CD14-positive monocyte (primary cell): ENCODE measurements around the gene HIVEP3. TPM values are rescaled to one million over a fixed set of nuclear protein-coding genes. Genes with fewer than 3 reads are reported as not detected.

Source experiments
- DNase-seq, 3 donors: peaks; one replicate each; pipeline ENCODE4 v3.0.0-alpha.2; 2011 to 2022
- H2AFZ ChIP-seq: 2 replicates; pipeline ENCODE4 v1.6.0; 2012; ENCODE audit warnings: mild to moderate bottlenecking, low read depth, low read length, inconsistent platforms; ENCODE audit not compliant: insufficient read depth, poor library complexity, severe bottlenecking
- H3K27ac ChIP-seq, 2 donors: 1 replicate in 1 of 2; 2 replicates in 1 of 2; pipeline ENCODE4 v1.5.1; 2012 to 2013; ENCODE audit warnings: low read length in 2 of 2, control low read depth in 1 of 2, inconsistent platforms in 1 of 2, low read depth in 1 of 2, mild to moderate bottlenecking in 1 of 2
- H3K27me3 ChIP-seq, 2 donors: one replicate each; pipeline versions ENCODE4 v1.6.0 to v1.6.1; 2011 to 2013; ENCODE audit warnings: low read length in 2 of 2; ENCODE audit not compliant: control insufficient read depth in 2 of 2, insufficient read depth in 2 of 2
- H3K36me3 ChIP-seq, 2 donors: replicated peaks in 1 of 2; 1 replicate in 1 of 2; 2 replicates in 1 of 2; pipeline versions ENCODE4 v1.5.1 to v1.6.1; 2012 to 2013; ENCODE audit warnings: low read length in 2 of 2, control low read depth in 1 of 2, inconsistent platforms in 1 of 2, mild to moderate bottlenecking in 1 of 2; ENCODE audit not compliant: insufficient read depth in 2 of 2, control insufficient read depth in 1 of 2
- H3K4me1 ChIP-seq, 2 donors: 1 replicate in 1 of 2; 2 replicates in 1 of 2; pipeline versions ENCODE4 v1.5.1 to v1.6.1; 2012 to 2013; ENCODE audit warnings: low read length in 2 of 2, control low read depth in 1 of 2, inconsistent platforms in 1 of 2, mild to moderate bottlenecking in 1 of 2, moderate library complexity in 1 of 2; ENCODE audit not compliant: insufficient read depth in 2 of 2, control insufficient read depth in 1 of 2
- H3K4me2 ChIP-seq: replicated peaks from 2 replicates; pipeline ENCODE3; 2012; ENCODE audit warnings: low read length, moderate library complexity, mild to moderate bottlenecking; ENCODE audit not compliant: poor library complexity, severe bottlenecking; ENCODE audit errors: extremely low read depth
- H3K4me3 ChIP-seq, 3 experiments: fragments of 200-600 bp in 1 of 3; sonication (generic) in 1 of 3; replicated peaks in 1 of 3; 1 replicate in 2 of 3; 2 replicates in 1 of 3; pipeline ENCODE4 v1.5.1; 2011 to 2013; ENCODE audit warnings: low read length in 3 of 3, mild to moderate bottlenecking in 3 of 3, control low read depth in 2 of 3, low read depth in 2 of 3, inconsistent platforms in 1 of 3, moderate library complexity in 1 of 3
- H3K79me2 ChIP-seq: 2 replicates; pipeline ENCODE4 v1.6.0; 2012; ENCODE audit warnings: mild to moderate bottlenecking, control low read depth, inconsistent platforms, low read length, moderate library complexity; ENCODE audit not compliant: insufficient read depth
- H3K9ac ChIP-seq: 2 replicates; pipeline ENCODE4 v1.6.0; 2017; ENCODE audit warnings: low read length, mild to moderate bottlenecking; ENCODE audit not compliant: insufficient read depth, poor library complexity, severe bottlenecking
- H3K9me3 ChIP-seq, 2 donors: replicated peaks in 1 of 2; 1 replicate in 1 of 2; 2 replicates in 1 of 2; pipeline versions ENCODE4 v1.5.1 to v1.6.1; 2012 to 2013; ENCODE audit warnings: low read length in 2 of 2, control low read depth in 1 of 2; ENCODE audit not compliant: control insufficient read depth in 1 of 2, insufficient read depth in 1 of 2
- H4K20me1 ChIP-seq: 2 replicates; pipeline ENCODE4 v1.6.0; 2012; ENCODE audit warnings: mild to moderate bottlenecking, low read length, control low read depth, moderate library complexity; ENCODE audit not compliant: insufficient read depth
- H3K27ac Mint-ChIP-seq, 7 donors: one replicate each; pipeline ENCODE4 v1.8.0; 2020; ENCODE audit warnings: mild to moderate bottlenecking in 7 of 7, mixed read lengths in 7 of 7, moderate library complexity in 6 of 7, inconsistent platforms in 2 of 7
- H3K27me3 Mint-ChIP-seq, 3 donors: one replicate each; pipeline ENCODE4 v1.8.0; 2021 to 2022; ENCODE audit warnings: low read depth in 3 of 3, mild to moderate bottlenecking in 3 of 3, mixed read lengths in 3 of 3, moderate library complexity in 3 of 3, inconsistent platforms in 1 of 3
- H3K36me3 Mint-ChIP-seq, 2 donors: one replicate each; pipeline ENCODE4 v1.8.0; 2020; ENCODE audit warnings: mixed read lengths in 2 of 2, inconsistent platforms in 1 of 2, mild to moderate bottlenecking in 1 of 2
- H3K4me1 Mint-ChIP-seq: one replicate; pipeline ENCODE4 v1.8.0; 2020; ENCODE audit warnings: mild to moderate bottlenecking, mixed read lengths
- H3K4me3 Mint-ChIP-seq, 2 donors: one replicate each; pipeline ENCODE4 v1.8.0; 2020; ENCODE audit warnings: mild to moderate bottlenecking in 2 of 2, mixed read lengths in 2 of 2, moderate library complexity in 1 of 2
- H3K9me3 Mint-ChIP-seq, 7 donors: one replicate each; pipeline ENCODE4 v1.8.0; 2020 to 2022; ENCODE audit warnings: mixed read lengths in 7 of 7, mild to moderate bottlenecking in 6 of 7, moderate library complexity in 6 of 7, inconsistent platforms in 2 of 7
- WGBS: methylation state at CpG from one replicate; pipeline ENCODE4 v1.1.5; 2013; ENCODE audit warnings: missing lambda C conversion rate; ENCODE audit not compliant: insufficient coverage; 5-methylcytosine and 5-hydroxymethylcytosine counted together
- intact Hi-C, 2 donors: fragments of 100-400 bp; cut with micrococcal nuclease; formaldehyde crosslinking; loops; one replicate each; pipeline versions ENCODE4 v1.15.0 to v1.15.1; 2023
- polyA plus RNA-seq, 3 donors: library from polyadenylated mRNA; depleted of rRNA in 1 of 3; unstranded in 2 of 3; stranded (reverse) in 1 of 3; fragments of 300-500 nt in 2 of 3; fragments of >200 nt in 1 of 3; fragmentation: Illumina TruSeq in 2 of 3; gene quantifications; 1 replicate in 2 of 3; 2 replicates in 1 of 3; pipeline ENCODE4 v1.2.3, GENCODE V29; 2012 to 2021
- TF ChIP-seq, protein P1 (sequence below): fragments of 200-600 bp; IDR thresholded peaks from one replicate; pipeline ENCODE4 v1.8.0; 2022; ENCODE audit warnings: antibody characterized with exemption, mild to moderate bottlenecking

HIVEP3 gene
- polyA plus RNA-seq, 3 donors, result 1.2 to 3.7 (median 1.8) TPM

DNA sequence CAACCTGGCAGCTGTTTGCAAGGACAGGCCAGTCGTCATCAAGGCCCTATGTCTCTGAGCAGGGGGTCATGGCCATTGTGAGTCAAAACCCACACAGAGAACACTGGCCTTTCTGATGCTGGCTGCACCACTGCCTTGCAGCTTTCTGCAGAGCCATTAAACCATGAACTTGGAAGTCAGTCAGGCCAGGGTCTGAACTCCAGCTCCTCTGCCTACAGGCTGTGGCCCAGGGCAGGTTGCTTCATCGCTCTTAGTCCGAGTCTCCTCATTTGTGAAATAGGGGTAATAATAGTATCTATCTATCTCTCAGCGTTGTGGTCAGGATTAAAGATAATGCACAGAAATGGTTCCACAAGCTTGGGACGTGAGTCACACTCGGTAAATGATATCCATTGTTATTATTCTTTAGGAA lies 35.8 kb upstream of the HIVEP3 start:
- intact Hi-C loops, result no loop called here
- Mint-ChIP-seq H3K4me3 (no peak overlapping the region), H3K36me3 (no peaks in the 10 kb centered on the region), H3K27ac (no peak overlapping the region), H3K9me3 (peaks cover 2 to 16% (median 6%) of the 10 kb centered on the region in 7 donors), H3K4me1 (peaks cover 5% of the 10 kb centered on the region), H3K27me3 (no peaks in the 10 kb centered on the region)
- H3K27me3 ChIP-seq, result no peaks in the 10 kb centered on the region
- TF ChIP-seq, protein P1, sequence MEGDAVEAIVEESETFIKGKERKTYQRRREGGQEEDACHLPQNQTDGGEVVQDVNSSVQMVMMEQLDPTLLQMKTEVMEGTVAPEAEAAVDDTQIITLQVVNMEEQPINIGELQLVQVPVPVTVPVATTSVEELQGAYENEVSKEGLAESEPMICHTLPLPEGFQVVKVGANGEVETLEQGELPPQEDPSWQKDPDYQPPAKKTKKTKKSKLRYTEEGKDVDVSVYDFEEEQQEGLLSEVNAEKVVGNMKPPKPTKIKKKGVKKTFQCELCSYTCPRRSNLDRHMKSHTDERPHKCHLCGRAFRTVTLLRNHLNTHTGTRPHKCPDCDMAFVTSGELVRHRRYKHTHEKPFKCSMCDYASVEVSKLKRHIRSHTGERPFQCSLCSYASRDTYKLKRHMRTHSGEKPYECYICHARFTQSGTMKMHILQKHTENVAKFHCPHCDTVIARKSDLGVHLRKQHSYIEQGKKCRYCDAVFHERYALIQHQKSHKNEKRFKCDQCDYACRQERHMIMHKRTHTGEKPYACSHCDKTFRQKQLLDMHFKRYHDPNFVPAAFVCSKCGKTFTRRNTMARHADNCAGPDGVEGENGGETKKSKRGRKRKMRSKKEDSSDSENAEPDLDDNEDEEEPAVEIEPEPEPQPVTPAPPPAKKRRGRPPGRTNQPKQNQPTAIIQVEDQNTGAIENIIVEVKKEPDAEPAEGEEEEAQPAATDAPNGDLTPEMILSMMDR, result no peak
- peaks cover 0 to 5% of the 10 kb centered on the region in 2 donors for H3K9me3 ChIP-seq
- no peak overlapping the region for H3K4me2 ChIP-seq
- no peak overlapping the region for H3K27ac ChIP-seq
- no peak for DNase-seq
- H3K4me3 ChIP-seq, result no peak overlapping the region
- 100% methylated on average over 1 of the region's 6 CpGs for WGBS
- H2AFZ ChIP-seq, result no peak overlapping the region
- no peaks in the 10 kb centered on the region for H3K36me3 ChIP-seq
- H3K79me2 ChIP-seq, result no peaks in the 10 kb centered on the region
- no peaks in the 10 kb centered on the region for H4K20me1 ChIP-seq
- no peak overlapping the region for H3K9ac ChIP-seq
- no peaks in the 10 kb centered on the region for H3K4me1 ChIP-seq

DNA sequence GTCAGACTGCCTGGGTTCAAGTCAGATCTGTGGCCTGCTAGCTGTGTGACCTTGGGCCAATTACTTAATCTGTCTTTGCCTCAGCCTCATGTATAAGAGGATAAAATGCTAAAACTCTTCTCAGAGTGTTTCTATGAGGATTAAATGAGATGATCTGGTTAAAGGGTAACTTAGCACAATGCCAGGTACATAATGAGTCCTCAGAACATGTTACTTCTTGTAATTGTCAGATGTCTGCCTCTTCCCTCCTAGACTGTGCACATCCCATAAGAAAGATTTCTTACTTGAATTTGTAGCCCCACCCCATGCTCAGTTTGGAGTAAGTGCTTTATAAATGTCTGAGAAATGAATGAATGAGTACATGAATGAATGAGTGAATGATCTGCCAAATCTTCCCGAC lies 34.6 kb upstream of the HIVEP3 start:
- H3K36me3 Mint-ChIP-seq, result no peaks in the 10 kb centered on the region
- DNase-seq, result no peak
- Histone ChIP-seq H3K27me3 (no peaks in the 10 kb centered on the region), H3K4me2 (no peak overlapping the region), H4K20me1 (no peaks in the 10 kb centered on the region), H3K9me3 (peaks cover 0 to 7% of the 10 kb centered on the region in 2 donors), H3K79me2 (no peaks in the 10 kb centered on the region), H3K36me3 (no peaks in the 10 kb centered on the region), H3K27ac (no peak overlapping the region), H3K4me3 (no peak overlapping the region), H3K4me1 (no peaks in the 10 kb centered on the region), H2AFZ (no peak overlapping the region), H3K9ac (no peak overlapping the region)
- no CpG with 5 or more reads among the region's 1 CpG for WGBS
- intact Hi-C loops, result no loop called here
- no peak overlapping the region for H3K4me3 Mint-ChIP-seq
- H3K9me3 Mint-ChIP-seq, result peaks cover 1 to 16% (median 9%) of the 10 kb centered on the region in 7 donors
- no peaks in the 10 kb centered on the region for H3K27me3 Mint-ChIP-seq
- TF ChIP-seq, protein P1, result no peak
- no peak overlapping the region for H3K27ac Mint-ChIP-seq
- peaks cover 5% of the 10 kb centered on the region for H3K4me1 Mint-ChIP-seq
